ENCODE measurements around the gene BTBD2. TPM values are rescaled to one million over a fixed set of nuclear protein-coding genes. Genes with fewer than 3 reads are reported as not detected.

BTBD2 gene
- total RNA-seq, 5 donors from 2014 or later (not counting 1 experiment from before 2014, with no cell fraction given) = 52.2 to 79.8 (median 73.6) TPM

DNA sequence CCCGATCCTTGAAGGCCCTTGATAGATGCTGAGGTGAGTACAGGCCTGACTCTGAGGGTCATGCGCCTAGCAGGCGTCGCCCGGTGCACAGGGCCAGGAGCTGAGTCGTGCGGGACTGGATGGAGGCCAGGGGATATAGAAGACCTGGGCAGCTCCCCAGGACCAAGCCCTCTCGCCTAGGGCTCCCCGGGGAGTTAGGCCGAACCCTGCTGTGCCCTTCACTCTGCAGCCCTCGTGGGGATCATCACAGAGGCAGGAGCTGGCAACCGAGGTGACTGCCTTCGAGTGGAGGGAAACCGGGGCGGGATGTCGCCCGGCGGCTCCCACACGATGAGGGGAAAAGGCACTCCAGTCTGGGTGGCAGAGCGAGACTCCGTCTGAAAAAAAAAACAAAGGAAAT lies 62.9 kb downstream of the BTBD2 start:
- WGBS (ENCODE audit: insufficient coverage) = 94% methylated on average over 20 of the region's 21 CpGs
- Mint-ChIP-seq H3K27ac (no peak overlapping the region), H3K4me1 (peaks cover 20 to 36% (median 32%) of the 10 kb centered on the region in 3 donors), H3K9me3 (no peaks in the 10 kb centered on the region), H3K4me3 (no peak overlapping the region), H3K27me3 (no peaks in the 10 kb centered on the region), H3K36me3 (peaks cover 2% of the 10 kb centered on the region)
- Histone ChIP-seq H3K36me3 (ENCODE audit: control insufficient read depth in 2 of 2, extremely low read depth in 1 of 2, insufficient read depth in 1 of 2, low read length in 1 of 2) (peaks cover 9 to 34% of the 10 kb centered on the region in 2 donors), H3K27me3 (replicated peaks in 1 of 2; ENCODE audit: control insufficient read depth in 2 of 2, extremely low read depth in 1 of 2, insufficient read depth in 2 of 2, low read length in 1 of 2) (no peaks in the 10 kb centered on the region), H3K27ac (ENCODE audit: low read length) (no peak overlapping the region), H3K4me3 (ENCODE audit: control insufficient read depth in 1 of 2, extremely low read depth in 1 of 2, low read length in 1 of 2) (no peak overlapping the region), H3K9me3 (no peaks in the 10 kb centered on the region), H3K4me1 (ENCODE audit: control insufficient read depth in 1 of 2, extremely low read depth in 1 of 2, insufficient read depth in 2 of 2, low read length in 2 of 2) (peaks cover 0 to 66% of the 10 kb centered on the region in 2 experiments)
- CTCF ChIA-PET = no interaction called here
- POLR2A ChIA-PET = interaction anchor here in 1 of 2 donors (0.6 kb wide), 1 partner anchor 70 kb away, joined by 3 read pairs; no protein-coding TSS in a partner anchor
- DNase-seq (no peak), ATAC-seq (replicated peaks in 1 of 4) (no peak)

DNA sequence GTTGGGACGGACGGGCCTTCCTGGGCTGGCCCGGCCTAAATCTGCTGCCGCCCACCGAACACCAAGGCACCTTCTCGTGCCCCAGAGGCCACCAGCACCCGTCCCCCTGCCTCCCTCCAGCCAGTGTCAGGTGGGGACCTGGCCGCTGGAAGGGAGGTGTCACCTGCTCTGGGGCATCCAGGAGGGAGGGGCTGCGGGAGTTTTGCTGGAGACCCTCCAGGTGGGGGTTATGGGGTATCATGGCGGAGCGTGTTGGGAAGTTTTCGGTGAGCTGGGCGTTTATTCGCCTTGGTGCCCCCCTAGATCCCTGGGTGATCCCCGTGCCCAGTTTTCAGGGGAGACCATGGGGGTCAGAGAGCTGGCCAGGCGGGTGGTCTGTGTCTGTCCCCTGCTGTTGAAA lies 64.9 kb downstream of the BTBD2 start:
- no peaks in the 10 kb centered on the region for H3K9me3 Mint-ChIP-seq
- H3K36me3 Mint-ChIP-seq = peaks cover 2% of the 10 kb centered on the region
- 98% methylated on average over 14 of the region's 16 CpGs for WGBS (ENCODE audit: insufficient coverage)
- ChIA-PET CTCF (no interaction called here), POLR2A (no interaction called here)
- H3K9me3 ChIP-seq = no peaks in the 10 kb centered on the region
- H3K4me1 ChIP-seq (ENCODE audit: control insufficient read depth in 1 of 2, extremely low read depth in 1 of 2, insufficient read depth in 2 of 2, low read length in 2 of 2) = peaks cover 0 to 60% of the 10 kb centered on the region in 2 experiments
- ATAC-seq (replicated peaks in 1 of 4) (no peak), DNase-seq (no peak)
- no peaks in the 10 kb centered on the region for H3K27me3 Mint-ChIP-seq
- H3K27ac Mint-ChIP-seq = no peak overlapping the region
- H3K4me3 Mint-ChIP-seq = no peak overlapping the region
- peaks cover 13 to 34% (median 34%) of the 10 kb centered on the region in 3 donors for H3K4me1 Mint-ChIP-seq
- no peak overlapping the region for H3K4me3 ChIP-seq (ENCODE audit: control insufficient read depth in 1 of 2, extremely low read depth in 1 of 2, low read length in 1 of 2)
- H3K27me3 ChIP-seq (replicated peaks in 1 of 2; ENCODE audit: control insufficient read depth in 2 of 2, extremely low read depth in 1 of 2, insufficient read depth in 2 of 2, low read length in 1 of 2) = no peaks in the 10 kb centered on the region
- H3K36me3 ChIP-seq (ENCODE audit: control insufficient read depth in 2 of 2, extremely low read depth in 1 of 2, insufficient read depth in 1 of 2, low read length in 1 of 2) = peaks cover 7 to 36% of the 10 kb centered on the region in 2 donors
- no peak overlapping the region for H3K27ac ChIP-seq (ENCODE audit: low read length)

DNA sequence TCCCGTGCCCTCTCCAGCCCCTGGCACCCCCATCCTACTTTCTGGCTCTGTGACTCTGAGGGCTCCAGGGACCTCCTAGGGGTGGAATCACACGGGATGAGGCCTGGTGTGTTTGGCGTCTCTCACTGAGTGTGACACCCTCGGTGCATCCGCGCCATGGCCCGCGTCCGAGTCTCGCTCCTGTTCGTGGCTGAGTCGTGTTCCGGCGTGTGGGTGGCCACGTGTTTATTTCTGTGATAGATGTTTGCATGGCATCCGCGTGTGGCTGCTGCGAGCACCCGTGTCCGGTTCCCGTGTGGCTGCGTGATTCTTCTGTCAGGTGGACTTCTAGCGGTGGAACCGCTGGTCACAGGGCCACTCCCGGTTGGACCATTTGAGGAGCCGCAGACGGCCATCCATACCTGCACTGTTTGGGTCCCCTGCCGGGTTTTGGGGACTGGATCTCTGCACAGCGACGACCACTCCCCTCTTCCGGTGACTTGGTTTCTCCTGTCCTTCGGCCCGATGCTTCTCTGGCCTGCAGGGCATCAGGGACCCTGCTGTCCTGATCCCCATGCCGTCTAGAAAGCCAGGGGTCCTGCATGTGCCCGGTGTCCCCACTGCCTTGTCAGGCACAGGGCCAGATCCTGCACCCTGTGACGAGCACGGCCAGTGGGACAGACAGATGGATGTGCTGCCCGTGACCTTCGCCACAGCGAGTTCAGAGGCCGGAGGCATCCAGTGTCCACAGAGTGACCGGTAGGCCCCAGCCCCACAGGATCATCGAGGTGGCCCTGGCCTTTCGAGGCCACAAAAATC lies 66.0 kb downstream of the BTBD2 start:
- Histone ChIP-seq H3K27ac (ENCODE audit: low read length) (no peak overlapping the region), H3K9me3 (no peaks in the 10 kb centered on the region), H3K27me3 (replicated peaks in 1 of 2; ENCODE audit: control insufficient read depth in 2 of 2, extremely low read depth in 1 of 2, insufficient read depth in 2 of 2, low read length in 1 of 2) (no peaks in the 10 kb centered on the region), H3K4me3 (ENCODE audit: control insufficient read depth in 1 of 2, extremely low read depth in 1 of 2, low read length in 1 of 2) (no peak overlapping the region), H3K36me3 (ENCODE audit: control insufficient read depth in 2 of 2, extremely low read depth in 1 of 2, insufficient read depth in 1 of 2, low read length in 1 of 2) (peaks cover 7 to 36% of the 10 kb centered on the region in 2 donors), H3K4me1 (ENCODE audit: control insufficient read depth in 1 of 2, extremely low read depth in 1 of 2, insufficient read depth in 2 of 2, low read length in 2 of 2) (peaks cover 3 to 61% of the 10 kb centered on the region in 2 experiments)
- no peak for DNase-seq
- H3K9me3 Mint-ChIP-seq = no peaks in the 10 kb centered on the region
- H3K4me1 Mint-ChIP-seq = peaks cover 13 to 35% (median 34%) of the 10 kb centered on the region in 3 donors
- 94% methylated on average over 39 of the region's 44 CpGs for WGBS (ENCODE audit: insufficient coverage)
- peaks cover 2% of the 10 kb centered on the region for H3K36me3 Mint-ChIP-seq
- CTCF ChIA-PET = no interaction called here
- no peak for ATAC-seq (replicated peaks in 1 of 4)
- H3K27ac Mint-ChIP-seq = peak overlapping the region in 1 of 2 donors; percentile 16
- no peaks in the 10 kb centered on the region for H3K27me3 Mint-ChIP-seq
- H3K4me3 Mint-ChIP-seq = peak overlapping the region in 1 of 3 donors; percentile 38
- POLR2A ChIA-PET = no interaction called here

DNA sequence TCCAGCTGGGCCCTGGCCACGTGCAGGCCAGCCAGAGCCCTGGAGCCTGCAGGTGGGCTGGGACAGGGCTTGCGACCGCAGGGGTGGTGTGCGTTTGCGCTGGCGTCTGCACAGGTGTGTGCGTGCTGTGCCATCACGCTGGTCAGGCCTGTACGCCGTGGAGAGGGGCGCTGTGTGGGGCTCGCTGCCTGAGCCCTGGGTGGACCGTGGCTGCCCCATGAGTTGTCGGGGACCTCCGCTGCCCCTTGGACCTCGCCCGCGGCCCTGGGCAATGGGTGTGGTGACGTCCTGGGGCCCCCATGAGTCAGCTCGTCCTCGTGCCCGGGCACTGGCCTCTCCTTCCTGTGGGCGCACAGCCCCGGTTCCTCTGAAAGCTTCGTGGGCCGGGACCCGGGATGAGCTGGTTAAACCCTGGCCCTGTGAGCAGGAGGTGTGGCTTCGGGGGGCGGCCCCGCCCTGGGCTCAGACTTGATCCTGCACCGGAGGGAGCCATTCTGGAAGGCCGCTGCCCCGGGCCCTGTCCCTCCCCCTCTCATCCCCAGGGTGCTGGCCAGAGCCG lies 67.8 kb downstream of the BTBD2 start:
- POLR2A ChIA-PET = no interaction called here
- peaks cover 2% of the 10 kb centered on the region for H3K36me3 Mint-ChIP-seq
- DNase-seq (no peak), ATAC-seq (replicated peaks in 1 of 4) (no peak)
- H3K4me3 ChIP-seq (ENCODE audit: control insufficient read depth in 1 of 2, extremely low read depth in 1 of 2, low read length in 1 of 2) = no peak overlapping the region
- H3K9me3 ChIP-seq = no peaks in the 10 kb centered on the region
- H3K4me1 ChIP-seq (ENCODE audit: control insufficient read depth in 1 of 2, extremely low read depth in 1 of 2, insufficient read depth in 2 of 2, low read length in 2 of 2) = peaks cover 17 to 61% of the 10 kb centered on the region in 2 experiments
- WGBS (ENCODE audit: insufficient coverage) = 89% methylated on average over 25 of the region's 34 CpGs
- H3K27me3 ChIP-seq (replicated peaks in 1 of 2; ENCODE audit: control insufficient read depth in 2 of 2, extremely low read depth in 1 of 2, insufficient read depth in 2 of 2, low read length in 1 of 2) = no peaks in the 10 kb centered on the region
- H3K36me3 ChIP-seq (ENCODE audit: control insufficient read depth in 2 of 2, extremely low read depth in 1 of 2, insufficient read depth in 1 of 2, low read length in 1 of 2) = peaks cover 0 to 25% of the 10 kb centered on the region in 2 donors
- H3K27me3 Mint-ChIP-seq = no peaks in the 10 kb centered on the region
- CTCF ChIA-PET = no interaction called here
- no peak overlapping the region for H3K4me3 Mint-ChIP-seq
- H3K27ac ChIP-seq (ENCODE audit: low read length) = no peak overlapping the region
- peaks cover 28 to 52% (median 49%) of the 10 kb centered on the region in 3 donors for H3K4me1 Mint-ChIP-seq
- no peaks in the 10 kb centered on the region for H3K9me3 Mint-ChIP-seq
- H3K27ac Mint-ChIP-seq = no peak overlapping the region

DNA sequence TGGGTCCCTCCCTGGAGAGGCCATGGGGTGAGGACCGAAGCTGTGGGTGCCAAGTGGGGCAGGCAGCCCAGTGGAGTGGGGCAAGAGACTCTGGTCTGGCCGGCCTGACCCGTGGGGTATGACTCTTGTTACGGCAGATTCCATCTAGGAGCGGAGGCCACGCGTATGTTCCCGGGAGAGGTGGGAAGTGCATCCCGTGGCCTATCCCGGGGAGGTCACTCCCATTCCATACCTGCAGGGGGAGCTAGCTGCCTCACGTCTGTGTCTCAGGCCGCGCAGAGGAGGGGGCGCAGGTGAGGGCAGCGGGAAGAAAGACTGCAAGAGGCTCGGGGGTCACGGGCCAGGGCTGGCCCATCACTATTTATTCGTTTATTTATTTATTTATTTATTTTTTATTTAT lies 69.6 kb downstream of the BTBD2 start:
- Histone ChIP-seq H3K27ac (ENCODE audit: low read length) (no peak overlapping the region), H3K27me3 (replicated peaks in 1 of 2; ENCODE audit: control insufficient read depth in 2 of 2, extremely low read depth in 1 of 2, insufficient read depth in 2 of 2, low read length in 1 of 2) (no peaks in the 10 kb centered on the region), H3K9me3 (no peaks in the 10 kb centered on the region), H3K4me1 (ENCODE audit: control insufficient read depth in 1 of 2, extremely low read depth in 1 of 2, insufficient read depth in 2 of 2, low read length in 2 of 2) (peaks cover 17 to 59% of the 10 kb centered on the region in 2 experiments), H3K4me3 (ENCODE audit: control insufficient read depth in 1 of 2, extremely low read depth in 1 of 2, low read length in 1 of 2) (no peak overlapping the region), H3K36me3 (ENCODE audit: control insufficient read depth in 2 of 2, extremely low read depth in 1 of 2, insufficient read depth in 1 of 2, low read length in 1 of 2) (peaks cover 0 to 17% of the 10 kb centered on the region in 2 donors)
- Mint-ChIP-seq H3K9me3 (no peaks in the 10 kb centered on the region), H3K36me3 (peaks cover 2% of the 10 kb centered on the region), H3K4me3 (peak overlapping the region in 1 of 3 donors; percentile 44), H3K27me3 (no peaks in the 10 kb centered on the region), H3K4me1 (peaks cover 32 to 47% (median 44%) of the 10 kb centered on the region in 3 donors), H3K27ac (peak overlapping the region; percentile 39 to 44)
- ATAC-seq (replicated peaks in 1 of 4) (no peak), DNase-seq (peak in 6 of 35 experiments; percentile 24 to 56 (median 35))
- WGBS (ENCODE audit: insufficient coverage) = 90% methylated on average over 8 of the region's 18 CpGs
- ChIA-PET POLR2A (interaction anchor here in 1 of 2 donors (0.5 kb wide), 1 partner anchor 13 kb away, joined by 5 read pairs; no protein-coding TSS in a partner anchor), CTCF (interaction anchor here in 1 of 2 donors (0.5 to 0.6 kb wide), 2 partner anchors 12 to 1199 kb away, joined by 3 to 6 read pairs; no protein-coding TSS in a partner anchor)

DNA sequence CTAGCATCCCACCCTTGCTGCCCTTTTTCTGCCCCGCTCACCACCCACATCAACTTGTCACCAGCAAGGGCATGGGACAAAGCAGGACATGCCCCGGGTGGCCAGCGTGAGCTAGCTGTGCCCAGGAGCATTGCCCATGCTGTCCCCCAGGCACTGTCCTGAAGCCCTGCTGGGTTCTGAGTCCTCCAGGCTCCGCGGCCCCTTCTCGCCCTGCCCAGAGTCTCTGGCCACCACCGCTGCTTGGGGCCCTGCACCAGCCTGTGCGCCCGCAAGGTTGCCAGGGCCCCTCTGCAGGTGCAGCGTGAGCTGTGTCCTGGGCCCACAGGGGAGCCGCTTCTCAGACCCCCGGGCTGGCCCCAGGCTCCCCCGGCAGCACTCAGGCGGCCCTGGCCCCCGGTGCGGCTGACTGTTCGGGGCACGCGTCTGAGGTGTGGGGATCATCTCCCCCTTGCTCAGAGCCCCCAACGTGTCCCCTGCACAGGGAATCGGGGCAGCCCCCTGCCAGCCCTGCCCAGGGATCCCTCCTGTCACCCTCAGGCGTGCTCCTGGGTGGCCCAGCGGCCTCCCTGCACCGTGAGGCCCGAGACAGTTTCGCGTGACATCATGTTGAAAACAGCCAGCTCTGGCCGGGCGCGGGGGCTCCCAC lies 70.5 kb downstream of the BTBD2 start:
- peaks cover 35 to 50% (median 40%) of the 10 kb centered on the region in 3 donors for H3K4me1 Mint-ChIP-seq
- Histone ChIP-seq H3K27ac (ENCODE audit: low read length) (no peak overlapping the region), H3K36me3 (ENCODE audit: control insufficient read depth in 2 of 2, extremely low read depth in 1 of 2, insufficient read depth in 1 of 2, low read length in 1 of 2) (peaks cover 0 to 17% of the 10 kb centered on the region in 2 donors), H3K27me3 (replicated peaks in 1 of 2; ENCODE audit: control insufficient read depth in 2 of 2, extremely low read depth in 1 of 2, insufficient read depth in 2 of 2, low read length in 1 of 2) (no peaks in the 10 kb centered on the region), H3K9me3 (no peaks in the 10 kb centered on the region), H3K4me3 (ENCODE audit: control insufficient read depth in 1 of 2, extremely low read depth in 1 of 2, low read length in 1 of 2) (no peak overlapping the region), H3K4me1 (ENCODE audit: control insufficient read depth in 1 of 2, extremely low read depth in 1 of 2, insufficient read depth in 2 of 2, low read length in 2 of 2) (peaks cover 18 to 63% of the 10 kb centered on the region in 2 experiments)
- ATAC-seq (replicated peaks in 1 of 4) = no peak
- peak overlapping the region in 2 of 3 donors; percentile 28 to 87 for H3K4me3 Mint-ChIP-seq
- WGBS (ENCODE audit: insufficient coverage) = 94% methylated on average over 28 of the region's 30 CpGs
- no peaks in the 10 kb centered on the region for H3K27me3 Mint-ChIP-seq
- H3K27ac Mint-ChIP-seq = no peak overlapping the region
- H3K9me3 Mint-ChIP-seq = no peaks in the 10 kb centered on the region
- POLR2A ChIA-PET = no interaction called here
- DNase-seq = no peak
- CTCF ChIA-PET = interaction anchor here (0.5 kb wide), 2 partner anchors 12 to 1200 kb away, joined by 3 read pairs; no protein-coding TSS in a partner anchor
- H3K36me3 Mint-ChIP-seq = peaks cover 2% of the 10 kb centered on the region

All from T-cell (primary cell).